Upper lobe of left lung (tissue), 4 donors: ENCODE measurements around the gene BICDL2.

Experiments used
- CTCF ChIP-seq, 6 experiments: fragments of 450-650 bp in 4 of 6; fragments of 200-600 bp in 2 of 6; sonication (generic) in 2 of 6; IDR thresholded peaks; one replicate each; pipeline ENCODE4 v1.5.1; 2016 to 2019; ENCODE audit warnings: antibody characterized with exemption in 6 of 6
- POLR2A ChIP-seq, 4 donors: fragments of 450-650 bp; IDR thresholded peaks; one replicate each; pipeline ENCODE4 v1.5.1; 2016 to 2017; ENCODE audit warnings: antibody characterized with exemption in 4 of 4, mild to moderate bottlenecking in 2 of 4
- POLR2AphosphoS5 ChIP-seq, 2 donors: sonication (generic); formaldehyde crosslinking; IDR thresholded peaks; one replicate each; pipeline ENCODE4 v1.5.1; 2017; ENCODE audit warnings: antibody characterized with exemption in 2 of 2

GRCh38 chr16:3030222-3031212 lies 6.2 kb downstream of the BICDL2 start:
- TF ChIP-seq CTCF (IDR thresholded peaks at IDR 0.05) (no peak), POLR2A (IDR thresholded peaks at IDR 0.05) (no peak), POLR2AphosphoS5 (IDR thresholded peaks at IDR 0.05) (no peak)
